Middle frontal gyrus (tissue), 1 donor: ENCODE results near the gene SPDYE17.
"Not testable (repeated sequence)": the region's sequence is repeated elsewhere in the genome, so short reads cannot be mapped to it uniquely, and the experiment has no call there.

Experiments used
- DNase-seq: peaks from one replicate; pipeline ENCODE4 v3.0.0-alpha.2; 2015; ENCODE audit warnings: low spot score; ENCODE audit errors: extremely low spot score

The SPDYE17 gene

DNA sequence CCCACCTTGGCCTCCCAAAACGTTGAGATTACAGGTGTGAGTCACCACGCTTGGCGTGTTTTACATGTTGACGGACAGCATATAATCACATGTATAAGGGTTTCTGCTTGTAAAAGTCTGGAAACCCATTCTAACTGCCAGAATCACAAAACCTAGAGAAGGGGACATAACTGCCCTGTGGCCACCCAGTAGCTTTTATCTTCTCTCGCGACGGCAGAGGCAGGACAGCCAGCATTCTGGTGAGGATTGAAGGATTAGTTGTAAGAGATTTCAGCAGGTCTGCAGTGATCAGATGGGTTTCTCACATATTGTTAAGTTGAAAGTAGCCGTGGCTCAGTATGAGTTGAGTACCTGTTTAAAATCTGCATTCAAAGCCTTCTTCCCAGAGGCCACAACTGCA lies 59.8 kb downstream of the SPDYE17 start:
- DNase-seq: not testable (repeated sequence)
